ENCODE data around the gene FOXO4. TPM values are rescaled to one million over a fixed set of nuclear protein-coding genes. Genes with fewer than 3 reads are reported as not detected.

The FOXO4 gene
- total and polyA plus RNA-seq, 2 donors from 2014 or later = 13.1 to 18.6 TPM

- intact Hi-C loops (cut with DNase I) = no loop called here
Observed at GRCh38 chrX:71070531-71070930, 25.1 kb upstream of the FOXO4 start.

GRCh38 chrX:71081330-71082123 lies 14.1 kb upstream of the FOXO4 start:
- H3K9me3 ChIP-seq (ENCODE audit: control insufficient read depth in 2 of 3, insufficient read depth in 1 of 3, low read length in 3 of 3) = no peaks in the 10 kb centered on the region
- H3K4me3 ChIP-seq (ENCODE audit: low read length in 3 of 3) = no peak overlapping the region
- DNase-seq = no peak
- TF ChIP-seq, protein P1, sequence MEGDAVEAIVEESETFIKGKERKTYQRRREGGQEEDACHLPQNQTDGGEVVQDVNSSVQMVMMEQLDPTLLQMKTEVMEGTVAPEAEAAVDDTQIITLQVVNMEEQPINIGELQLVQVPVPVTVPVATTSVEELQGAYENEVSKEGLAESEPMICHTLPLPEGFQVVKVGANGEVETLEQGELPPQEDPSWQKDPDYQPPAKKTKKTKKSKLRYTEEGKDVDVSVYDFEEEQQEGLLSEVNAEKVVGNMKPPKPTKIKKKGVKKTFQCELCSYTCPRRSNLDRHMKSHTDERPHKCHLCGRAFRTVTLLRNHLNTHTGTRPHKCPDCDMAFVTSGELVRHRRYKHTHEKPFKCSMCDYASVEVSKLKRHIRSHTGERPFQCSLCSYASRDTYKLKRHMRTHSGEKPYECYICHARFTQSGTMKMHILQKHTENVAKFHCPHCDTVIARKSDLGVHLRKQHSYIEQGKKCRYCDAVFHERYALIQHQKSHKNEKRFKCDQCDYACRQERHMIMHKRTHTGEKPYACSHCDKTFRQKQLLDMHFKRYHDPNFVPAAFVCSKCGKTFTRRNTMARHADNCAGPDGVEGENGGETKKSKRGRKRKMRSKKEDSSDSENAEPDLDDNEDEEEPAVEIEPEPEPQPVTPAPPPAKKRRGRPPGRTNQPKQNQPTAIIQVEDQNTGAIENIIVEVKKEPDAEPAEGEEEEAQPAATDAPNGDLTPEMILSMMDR (IDR thresholded peaks at IDR 0.05; ENCODE audit: borderline replicate concordance, extremely low read depth, insufficient read depth) = no peak
- no peaks in the 10 kb centered on the region for H3K27me3 ChIP-seq (ENCODE audit: control insufficient read depth, insufficient read depth, low read length)
- H3K27ac ChIP-seq (ENCODE audit: low read depth in 2 of 2, low read length in 2 of 2) = no peak overlapping the region
- intact Hi-C loops (cut with DNase I) = no loop called here
- no peak overlapping the region for H3K9ac ChIP-seq (ENCODE audit: low read length in 3 of 3)
- no peaks in the 10 kb centered on the region for H3K36me3 ChIP-seq (ENCODE audit: control insufficient read depth in 2 of 3, insufficient read depth in 3 of 3, low read length in 3 of 3)
- no peak for FAIRE-seq
- H3K4me1 ChIP-seq (ENCODE audit: control insufficient read depth in 2 of 3, insufficient read depth in 2 of 3, low read depth in 1 of 3, low read length in 3 of 3) = no peaks in the 10 kb centered on the region

More at GRCh38 chrX:71070531-71070930, 25.1 kb upstream of the FOXO4 start:
- Histone ChIP-seq H3K9me3 (ENCODE audit: control insufficient read depth in 2 of 3, insufficient read depth in 1 of 3, low read length in 3 of 3) (no peaks in the 10 kb centered on the region), H3K27ac (ENCODE audit: low read depth in 2 of 2, low read length in 2 of 2) (no peak overlapping the region), H3K27me3 (ENCODE audit: control insufficient read depth, insufficient read depth, low read length) (no peaks in the 10 kb centered on the region), H3K9ac (ENCODE audit: low read length in 3 of 3) (no peak overlapping the region), H3K4me3 (ENCODE audit: low read length in 3 of 3) (no peak overlapping the region), H3K36me3 (ENCODE audit: control insufficient read depth in 2 of 3, insufficient read depth in 3 of 3, low read length in 3 of 3) (no peaks in the 10 kb centered on the region), H3K4me1 (ENCODE audit: control insufficient read depth in 2 of 3, insufficient read depth in 2 of 3, low read depth in 1 of 3, low read length in 3 of 3) (peaks cover 0 to 2% (median 0%) of the 10 kb centered on the region in 3 donors)
- no peak for DNase-seq
- FAIRE-seq = no peak
- TF ChIP-seq, protein P1 (IDR thresholded peaks at IDR 0.05; ENCODE audit: borderline replicate concordance, extremely low read depth, insufficient read depth) = no peak

DNA sequence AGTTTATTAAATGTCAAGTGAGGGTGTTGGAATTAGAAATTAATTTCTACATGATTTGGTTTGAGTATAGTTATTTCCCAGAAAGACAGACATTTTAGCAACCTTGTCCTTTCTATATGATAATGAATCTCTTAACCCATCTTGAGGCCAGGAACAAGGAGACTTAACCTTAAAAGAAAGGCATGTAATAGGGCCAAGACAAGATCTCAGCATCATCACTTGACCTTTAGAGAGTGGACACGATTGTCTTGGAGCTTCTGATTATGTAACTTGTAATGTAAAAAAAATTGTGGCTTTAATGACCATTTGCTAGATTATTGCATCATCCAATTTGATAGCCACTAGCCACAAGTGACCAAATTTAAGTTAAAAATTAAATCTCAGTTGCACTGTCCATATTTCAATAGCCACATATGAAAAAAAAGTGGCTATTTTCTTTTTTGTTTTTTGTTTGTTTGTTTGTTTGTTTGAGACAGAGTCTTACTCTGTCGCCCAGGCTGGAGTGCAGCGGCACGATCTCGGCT lies 13.5 kb upstream of the FOXO4 start:
- DNase-seq (no peak), FAIRE-seq (no peak)
- intact Hi-C loops (cut with DNase I) = no loop called here
- H3K9me3 ChIP-seq (ENCODE audit: control insufficient read depth in 2 of 3, insufficient read depth in 1 of 3, low read length in 3 of 3) = no peaks in the 10 kb centered on the region
- H3K36me3 ChIP-seq (ENCODE audit: control insufficient read depth in 2 of 3, insufficient read depth in 3 of 3, low read length in 3 of 3) = no peaks in the 10 kb centered on the region
- H3K9ac ChIP-seq (ENCODE audit: low read length in 3 of 3) = no peak overlapping the region
- no peaks in the 10 kb centered on the region for H3K27me3 ChIP-seq (ENCODE audit: control insufficient read depth, insufficient read depth, low read length)
- TF ChIP-seq, protein P1 (IDR thresholded peaks at IDR 0.05; ENCODE audit: borderline replicate concordance, extremely low read depth, insufficient read depth) = no peak
- H3K27ac ChIP-seq (ENCODE audit: low read depth in 2 of 2, low read length in 2 of 2) = no peak overlapping the region
- H3K4me1 ChIP-seq (ENCODE audit: control insufficient read depth in 2 of 3, insufficient read depth in 2 of 3, low read depth in 1 of 3, low read length in 3 of 3) = no peaks in the 10 kb centered on the region
- no peak overlapping the region for H3K4me3 ChIP-seq (ENCODE audit: low read length in 3 of 3)

Data from kidney (tissue), 14 donors.